ENCODE results near the gene ENGASE.

- no peak for TF ChIP-seq POLR2AphosphoS5 (IDR thresholded peaks at IDR 0.05; ENCODE audit: low read depth, low read length)
- no peak for TF ChIP-seq REST (IDR thresholded peaks at IDR 0.05; ENCODE audit: insufficient read depth in 1 of 2, low read depth in 2 of 2, low read length in 2 of 2)
Observed at GRCh38 chr17:79073706-79074088, 927 bp upstream of the ENGASE start.
